Fibroblast of lung (primary cell): ENCODE measurements around the gene LCE2D. TPM values are rescaled to one million over a fixed set of nuclear protein-coding genes. Genes with fewer than 3 reads are reported as not detected.

Source experiments
- polyA plus RNA-seq, 2 donors: library from polyadenylated mRNA; depleted of rRNA in 1 of 2; stranded (reverse) in 1 of 2; unstranded in 1 of 2; fragments of >200 nt; gene quantifications; 2 replicates each; pipeline ENCODE4 v1.2.1, GENCODE V29; 2011 to 2012; ENCODE audit warnings: missing spikeins in 1 of 2
- total RNA-seq: library from RNA; depleted of rRNA; stranded (reverse); fragments of >200 nt; gene quantifications from 2 replicates; pipeline ENCODE4 v1.2.1, GENCODE V29; 2014

Gene LCE2D
- total and polyA plus RNA-seq, 2 donors (not counting 1 experiment from before 2014, with no cell fraction given) = not detected

Other genes starting within 250 kb of the LCE2D start
- gene CRNN, start 249.1 kb upstream of the LCE2D start, total RNA-seq = not detected in 2 replicates
- gene CRNN, start 249.1 kb upstream of the LCE2D start, polyA plus RNA-seq = not detected in 2 replicates
- gene LCE5A, start 152.6 kb upstream of the LCE2D start, total RNA-seq = not detected in 2 replicates
- gene LCE5A, start 152.6 kb upstream of the LCE2D start, polyA plus RNA-seq = not detected in 2 replicates
- gene CRCT1, start 148.9 kb upstream of the LCE2D start, total RNA-seq = not detected in 2 replicates
- not detected in 2 replicates for gene CRCT1, start 148.9 kb upstream of the LCE2D start, polyA plus RNA-seq
- not detected in 2 replicates for gene LCE3E, start 96.6 kb upstream of the LCE2D start, total RNA-seq
- gene LCE3E, start 96.6 kb upstream of the LCE2D start, polyA plus RNA-seq = not detected in 2 replicates
- gene LCE3D, start 82.9 kb upstream of the LCE2D start, total RNA-seq = not detected in 2 replicates
- gene LCE3D, start 82.9 kb upstream of the LCE2D start, polyA plus RNA-seq = not detected in 2 replicates
- gene LCE3C, start 63.1 kb upstream of the LCE2D start, total RNA-seq = not detected in 2 replicates
- not detected in 2 replicates for gene LCE3C, start 63.1 kb upstream of the LCE2D start, polyA plus RNA-seq
- not detected in 2 replicates for gene LCE3B, start 49.6 kb upstream of the LCE2D start, total RNA-seq
- not detected in 2 replicates for gene LCE3B, start 49.6 kb upstream of the LCE2D start, polyA plus RNA-seq
- gene LCE3A, start 40.3 kb upstream of the LCE2D start, total RNA-seq = not detected in 2 replicates
- gene LCE3A, start 40.3 kb upstream of the LCE2D start, polyA plus RNA-seq = not detected in 2 replicates
- gene LCE2C, start 11.9 kb downstream of the LCE2D start, total RNA-seq = not detected in 2 replicates
- gene LCE2C, start 11.9 kb downstream of the LCE2D start, polyA plus RNA-seq = 0.12 and 1.5 TPM in 2 replicates
- gene LCE2B, start 22.7 kb downstream of the LCE2D start, total RNA-seq = not detected in 2 replicates
- 0.17 and 0.53 TPM in 2 replicates for gene LCE2B, start 22.7 kb downstream of the LCE2D start, polyA plus RNA-seq
- gene LCE2A, start 35.0 kb downstream of the LCE2D start, total RNA-seq = 0.33 TPM in 1 of 2 replicates, not detected in the other
- gene LCE2A, start 35.0 kb downstream of the LCE2D start, polyA plus RNA-seq = 0.91 and 8.1 TPM in 2 replicates
- not detected in 2 replicates for gene LCE4A, start 44.8 kb downstream of the LCE2D start, total RNA-seq
- not detected in 2 replicates for gene LCE4A, start 44.8 kb downstream of the LCE2D start, polyA plus RNA-seq
- gene KPRP, start 94.6 kb downstream of the LCE2D start, total RNA-seq = not detected in 2 replicates
- gene KPRP, start 94.6 kb downstream of the LCE2D start, polyA plus RNA-seq = 0.33 and 0.63 TPM in 2 replicates
- not detected in 2 replicates for gene LCE1F, start 111.8 kb downstream of the LCE2D start, total RNA-seq
- gene LCE1F, start 111.8 kb downstream of the LCE2D start, polyA plus RNA-seq = not detected in 2 replicates
- not detected in 2 replicates for gene LCE1E, start 122.9 kb downstream of the LCE2D start, total RNA-seq
- gene LCE1E, start 122.9 kb downstream of the LCE2D start, polyA plus RNA-seq = 0.08 and 0.14 TPM in 2 replicates
- not detected in 2 replicates for gene LCE1D, start 133.3 kb downstream of the LCE2D start, total RNA-seq
- gene LCE1D, start 133.3 kb downstream of the LCE2D start, polyA plus RNA-seq = not detected in 2 replicates
- not detected in 2 replicates for gene LCE1C, start 143.3 kb downstream of the LCE2D start, total RNA-seq
- gene LCE1C, start 143.3 kb downstream of the LCE2D start, polyA plus RNA-seq = not detected in 2 replicates
- gene LCE1B, start 148.6 kb downstream of the LCE2D start, total RNA-seq = not detected in 2 replicates
- gene LCE1B, start 148.6 kb downstream of the LCE2D start, polyA plus RNA-seq = not detected in 2 replicates
- gene LCE1A, start 164.1 kb downstream of the LCE2D start, total RNA-seq = not detected in 2 replicates
- not detected in 2 replicates for gene LCE1A, start 164.1 kb downstream of the LCE2D start, polyA plus RNA-seq
- gene LCE6A, start 179.5 kb downstream of the LCE2D start, total RNA-seq = not detected in 2 replicates
- gene LCE6A, start 179.5 kb downstream of the LCE2D start, polyA plus RNA-seq = not detected in 2 replicates
- not detected in 2 replicates for gene LCE7A, start 196.6 kb downstream of the LCE2D start, total RNA-seq
- gene LCE7A, start 196.6 kb downstream of the LCE2D start, polyA plus RNA-seq = not detected in 2 replicates
- gene SMCP, start 214.9 kb downstream of the LCE2D start, total RNA-seq = 0.17 TPM in 1 of 2 replicates, not detected in the other
- 0.12 TPM in 1 of 2 replicates, not detected in the other for gene SMCP, start 214.9 kb downstream of the LCE2D start, polyA plus RNA-seq
- gene IVL, start 245.2 kb downstream of the LCE2D start, total RNA-seq = not detected in 2 replicates
- 0.10 and 0.34 TPM in 2 replicates for gene IVL, start 245.2 kb downstream of the LCE2D start, polyA plus RNA-seq